ENCODE results near the gene TH. TPM values are rescaled to one million over a fixed set of nuclear protein-coding genes. Genes with fewer than 3 reads are reported as not detected.

Gene TH
- total and polyA plus RNA-seq, 2 donors (not counting 1 experiment from before 2014, with no cell fraction given) = not detected

DNA sequence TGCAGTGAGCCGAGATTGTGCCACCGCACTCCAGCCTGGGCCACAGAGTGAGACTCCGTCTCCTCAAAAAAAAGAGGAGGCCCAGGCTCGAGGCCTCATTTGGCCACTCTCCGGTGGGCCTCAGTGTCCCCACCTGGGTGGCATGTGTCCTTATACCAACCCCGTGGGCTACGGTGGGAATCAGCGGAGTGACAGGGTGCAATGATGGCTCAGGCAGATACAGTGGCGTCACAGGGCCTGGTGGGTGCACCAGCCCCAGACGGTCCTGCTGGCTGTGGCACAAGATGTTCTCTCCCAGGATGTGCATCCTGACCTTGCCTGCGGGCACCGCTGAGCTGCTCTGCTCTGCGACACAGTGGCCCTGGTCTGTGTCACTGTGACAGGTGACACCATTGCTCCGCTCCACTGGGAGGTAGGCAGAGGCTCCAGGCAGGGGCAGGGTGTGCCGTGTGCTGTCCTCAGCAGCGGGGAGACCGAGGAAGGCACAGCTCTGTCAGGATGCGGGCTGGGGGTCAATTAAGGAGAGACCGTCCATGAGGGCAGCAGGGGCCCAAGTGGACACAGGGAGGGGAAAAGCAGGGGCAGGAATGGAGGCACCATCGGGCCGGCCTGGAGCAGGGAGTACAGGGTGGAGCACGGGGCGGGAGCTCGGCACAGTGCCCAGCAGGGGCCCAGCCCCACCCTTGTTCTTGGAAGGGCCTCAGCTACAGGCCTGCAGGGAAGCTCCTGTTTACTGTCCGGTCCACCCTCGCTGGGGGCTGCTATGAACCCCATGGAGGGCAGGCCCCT lies 21.7 kb upstream of the TH start:
- peaks cover 6 to 32% of the 10 kb centered on the region in 2 donors for H3K4me1 ChIP-seq (ENCODE audit: control insufficient read depth in 2 of 2, insufficient read depth in 2 of 2, low read length in 2 of 2)
- no peak overlapping the region for H3K4me2 ChIP-seq (replicated peaks; ENCODE audit: low read depth, low read length, poor library complexity, severe bottlenecking)
- peaks cover 0 to 11% (median 2%) of the 10 kb centered on the region in 4 experiments for H3K27me3 ChIP-seq (replicated peaks in 1 of 4; ENCODE audit: control extremely low read depth in 1 of 4, control insufficient read depth in 3 of 4, insufficient read depth in 4 of 4, low read length in 3 of 4)
- ChIA-PET CTCF (interaction anchor here (1.1 to 4.5 kb wide), 4 partner anchors 75 to 227 kb away, joined by 3 to 28 read pairs (median 8); partner anchors contain the start of genes C11orf21 and TSPAN32), POLR2A (interaction anchor here (0.6 kb wide), 1 partner anchor 679 kb away, joined by 5 read pairs; no protein-coding TSS in a partner anchor)
- 95% methylated on average over 26 of the region's 26 CpGs for WGBS (ENCODE audit: insufficient coverage)
- no peaks in the 10 kb centered on the region for H4K20me1 ChIP-seq (ENCODE audit: control insufficient read depth, insufficient read depth, low read length, poor library complexity, severe bottlenecking)
- no peaks in the 10 kb centered on the region for H3K79me2 ChIP-seq (ENCODE audit: control insufficient read depth, insufficient read depth, low read length)
- no peaks in the 10 kb centered on the region for H3K9me3 ChIP-seq (ENCODE audit: control extremely low read depth in 1 of 3, control insufficient read depth in 2 of 3, insufficient read depth in 1 of 3, low read length in 2 of 3)
- H3K4me1 Mint-ChIP-seq = peaks cover 17% of the 10 kb centered on the region
- peaks cover 20% of the 10 kb centered on the region for H3K27me3 Mint-ChIP-seq
- DNase-seq (no peak), ATAC-seq (ENCODE audit: low read depth) (no peak)
- H3K9me3 Mint-ChIP-seq (ENCODE audit: insufficient read depth) = no peaks in the 10 kb centered on the region
- no peak overlapping the region for H3K4me3 Mint-ChIP-seq
- no peak overlapping the region for H3K4me3 ChIP-seq (ENCODE audit: control extremely low read depth in 1 of 5, extremely low read depth in 1 of 5, insufficient read depth in 1 of 5, low read depth in 2 of 5, low read length in 4 of 5)
- H3K27ac ChIP-seq (ENCODE audit: low read length in 2 of 2) = no peak overlapping the region
- TF ChIP-seq CTCF (IDR thresholded peaks at IDR 0.05) = no peak
- H3K9ac ChIP-seq (ENCODE audit: low read length) = no peak overlapping the region
- intact Hi-C loops (cut with micrococcal nuclease) = no loop called here
- H3K27ac Mint-ChIP-seq = no peak overlapping the region
- H2AFZ ChIP-seq (ENCODE audit: insufficient read depth, low read depth, low read length, poor library complexity, severe bottlenecking) = no peak overlapping the region
- H3K36me3 ChIP-seq (replicated peaks in 1 of 2; ENCODE audit: control extremely low read depth in 1 of 2, control insufficient read depth in 1 of 2, extremely low read depth in 1 of 2, insufficient read depth in 2 of 2, low read length in 1 of 2) = no peaks in the 10 kb centered on the region

DNA sequence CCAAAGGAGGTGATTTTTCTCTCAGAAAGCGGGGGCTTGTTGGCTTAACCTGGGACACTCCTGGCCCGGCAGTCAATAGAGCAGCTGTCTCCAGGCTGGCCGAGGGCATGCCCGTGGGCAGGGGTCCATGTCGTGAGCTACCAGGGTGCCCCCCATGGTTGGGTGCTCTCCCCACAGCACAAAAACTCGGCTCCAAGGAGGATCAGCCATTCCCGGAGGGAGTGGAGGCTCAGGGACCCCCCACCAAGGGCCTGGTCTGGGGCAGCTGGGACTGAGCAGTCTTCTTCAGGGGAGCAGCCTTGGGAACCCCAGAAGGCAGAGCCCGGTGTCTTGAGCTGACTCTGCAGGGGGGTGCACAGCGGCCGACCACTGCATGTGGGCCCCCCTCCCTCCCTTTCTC lies 20.8 kb upstream of the TH start:
- Histone ChIP-seq H3K27ac (ENCODE audit: low read length in 2 of 2) (no peak overlapping the region), H3K79me2 (ENCODE audit: control insufficient read depth, insufficient read depth, low read length) (no peaks in the 10 kb centered on the region), H2AFZ (ENCODE audit: insufficient read depth, low read depth, low read length, poor library complexity, severe bottlenecking) (no peak overlapping the region), H3K27me3 (replicated peaks in 1 of 4; ENCODE audit: control extremely low read depth in 1 of 4, control insufficient read depth in 3 of 4, insufficient read depth in 4 of 4, low read length in 3 of 4) (peaks cover 0 to 11% (median 2%) of the 10 kb centered on the region in 4 experiments), H3K4me1 (ENCODE audit: control insufficient read depth in 2 of 2, insufficient read depth in 2 of 2, low read length in 2 of 2) (peaks cover 6 to 31% of the 10 kb centered on the region in 2 donors), H3K9me3 (ENCODE audit: control extremely low read depth in 1 of 3, control insufficient read depth in 2 of 3, insufficient read depth in 1 of 3, low read length in 2 of 3) (no peaks in the 10 kb centered on the region), H3K4me3 (ENCODE audit: control extremely low read depth in 1 of 5, extremely low read depth in 1 of 5, insufficient read depth in 1 of 5, low read depth in 2 of 5, low read length in 4 of 5) (no peak overlapping the region), H4K20me1 (ENCODE audit: control insufficient read depth, insufficient read depth, low read length, poor library complexity, severe bottlenecking) (no peaks in the 10 kb centered on the region), H3K36me3 (replicated peaks in 1 of 2; ENCODE audit: control extremely low read depth in 1 of 2, control insufficient read depth in 1 of 2, extremely low read depth in 1 of 2, insufficient read depth in 2 of 2, low read length in 1 of 2) (no peaks in the 10 kb centered on the region), H3K9ac (ENCODE audit: low read length) (no peak overlapping the region), H3K4me2 (replicated peaks; ENCODE audit: low read depth, low read length, poor library complexity, severe bottlenecking) (no peak overlapping the region)
- ChIA-PET POLR2A (no interaction called here), CTCF (interaction anchor here (4.5 kb wide), 1 partner anchor 228 kb away, joined by 28 read pairs; no protein-coding TSS in a partner anchor)
- intact Hi-C loops (cut with micrococcal nuclease) = no loop called here
- H3K4me1 Mint-ChIP-seq = peaks cover 17% of the 10 kb centered on the region
- no peak for TF ChIP-seq CTCF (IDR thresholded peaks at IDR 0.05)
- TF ChIP-seq EZH2 (IDR thresholded peaks at IDR 0.05; ENCODE audit: borderline replicate concordance, insufficient read depth, low read depth, low read length, poor library complexity, severe bottlenecking) = no peak
- H3K4me3 Mint-ChIP-seq = no peak overlapping the region
- H3K9me3 Mint-ChIP-seq (ENCODE audit: insufficient read depth) = no peaks in the 10 kb centered on the region
- H3K27me3 Mint-ChIP-seq = peaks cover 20% of the 10 kb centered on the region
- no peak overlapping the region for H3K27ac Mint-ChIP-seq
- ATAC-seq (ENCODE audit: low read depth) (no peak), DNase-seq (no peak)
- 77% methylated on average over 10 of the region's 10 CpGs for WGBS (ENCODE audit: insufficient coverage)
